GM18520 (cell line): ENCODE results near the gene CRIP1.

Experiments used
- ATAC-seq: cut with Tn5 transposase; IDR thresholded peaks from one replicate; pipeline ENCODE4 v1.9.1; 2021; ENCODE audit not compliant: unreplicated experiment

CRIP1 gene

GRCh38 chr14:105531088-105531893, 44.6 kb downstream of the CRIP1 start:
- no peak for ATAC-seq

- ATAC-seq: no peak
These were observed 45.4 kb downstream of the CRIP1 start for GRCh38 chr14:105531894-105532623.

DNA sequence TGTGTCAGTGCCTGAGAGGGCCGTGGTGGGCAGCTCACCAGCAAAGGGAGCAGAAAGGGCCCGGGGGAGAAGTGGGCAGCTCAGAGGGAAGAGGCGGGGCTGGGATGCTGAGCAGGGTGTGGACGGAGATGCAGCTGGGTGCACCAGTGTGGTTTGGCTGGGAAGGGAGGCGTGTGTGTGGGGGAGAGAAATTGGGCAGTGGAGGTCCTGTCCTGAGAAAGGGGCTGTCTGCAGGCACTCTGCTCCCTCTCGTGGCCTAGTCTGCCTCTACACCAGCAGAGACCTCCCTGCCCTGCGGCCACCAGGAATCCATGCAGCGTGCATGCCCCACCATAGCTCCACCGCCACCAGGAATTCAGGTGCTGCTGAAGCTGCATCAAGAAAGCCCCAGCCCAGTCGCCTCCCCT, 46.1 kb downstream of the CRIP1 start:
- ATAC-seq: no peak

GRCh38 chr14:105533391-105533790, 46.7 kb downstream of the CRIP1 start:
- no peak for ATAC-seq

DNA sequence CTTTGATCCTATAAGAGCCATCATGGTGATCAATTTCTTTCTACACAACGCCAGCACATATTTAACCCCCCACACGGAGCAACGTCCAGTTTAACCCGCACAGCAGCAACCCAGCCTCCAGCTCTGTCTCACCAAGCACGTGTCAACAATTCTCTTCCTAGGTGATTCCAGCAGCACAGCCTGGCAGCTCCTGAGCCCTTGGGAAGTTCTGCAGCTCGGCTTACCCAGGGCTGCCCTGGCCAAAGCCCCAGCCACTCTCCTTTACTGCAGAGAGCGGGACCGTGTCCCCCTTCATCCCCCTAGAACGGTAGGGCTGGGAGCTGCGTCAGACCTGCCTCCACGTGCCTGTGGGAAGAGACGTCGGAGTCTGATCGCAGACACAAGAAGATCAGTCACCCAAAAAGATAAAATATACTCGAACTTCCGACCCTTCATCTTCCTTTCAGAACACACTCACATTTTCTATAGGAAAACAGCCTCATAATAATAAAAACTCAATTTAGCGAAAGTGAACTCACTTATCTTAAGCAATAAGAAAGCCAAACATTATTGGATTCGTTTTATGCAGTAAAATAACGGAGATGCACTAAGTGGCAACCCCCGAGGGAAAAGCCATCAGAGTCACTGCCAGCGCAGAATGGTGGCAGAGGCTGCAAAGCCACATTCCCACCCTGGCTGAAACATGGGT, 47.3 kb downstream of the CRIP1 start:
- ATAC-seq: no peak

- ATAC-seq: no peak
These were observed 47.9 kb downstream of the CRIP1 start for GRCh38 chr14:105534586-105534985.

DNA sequence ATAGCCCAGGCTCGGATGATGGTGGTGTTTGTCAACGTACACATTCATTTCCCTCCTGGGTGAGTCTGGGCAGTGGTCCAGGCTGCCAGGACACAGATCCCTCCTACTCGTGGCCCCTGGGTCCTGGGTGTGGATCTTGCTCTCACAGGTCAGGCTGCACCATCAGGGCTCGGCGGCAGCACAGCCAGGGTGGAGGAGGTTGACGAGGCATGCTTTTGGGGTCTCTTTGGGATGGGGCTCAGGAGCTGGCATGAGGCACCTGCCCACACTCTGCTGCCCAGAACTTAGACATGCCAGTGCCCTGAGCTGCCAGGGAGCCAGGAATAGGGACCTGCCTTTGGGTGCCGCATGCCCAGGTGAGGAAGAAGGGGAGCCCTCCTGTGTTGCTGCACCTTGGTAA, 49.4 kb downstream of the CRIP1 start:
- no peak for ATAC-seq

- ATAC-seq: no peak
These were observed 50.2 kb downstream of the CRIP1 start for GRCh38 chr14:105536691-105537579.

GRCh38 chr14:105537580-105538474, 51.1 kb downstream of the CRIP1 start:
- ATAC-seq: no peak
